DND-41 (cell line): ENCODE data around the gene C9orf72.

Source experiments
- ATAC-seq: fragments of 200-7000 bp; cut with Tn5 transposase; 3 replicates; pipeline ENCODE4 v1.9.1; 2021; ENCODE audit warnings: low read depth; ENCODE audit not compliant: insufficient read depth
- DNase-seq: peaks from one replicate; pipeline ENCODE4 v3.0.0-alpha.2; 2020
- H2AFZ ChIP-seq: 2 replicates; pipeline ENCODE4 v1.6.0; 2012; ENCODE audit warnings: low read depth, low read length
- H3K27ac ChIP-seq: 2 replicates; pipeline ENCODE4 v1.5.1; 2012; ENCODE audit warnings: low read length, inconsistent platforms
- H3K27me3 ChIP-seq: fragments of 200-600 bp; sonication (generic); 2 replicates; pipeline ENCODE4 v1.6.0; 2012; ENCODE audit warnings: low read length, mild to moderate bottlenecking, inconsistent platforms; ENCODE audit not compliant: insufficient read depth, poor library complexity
- H3K36me3 ChIP-seq: 2 replicates; pipeline ENCODE4 v1.5.1; 2012; ENCODE audit warnings: low read length, inconsistent platforms; ENCODE audit not compliant: insufficient read depth
- H3K4me1 ChIP-seq: 2 replicates; pipeline ENCODE4 v1.5.1; 2012; ENCODE audit warnings: mild to moderate bottlenecking, low read length; ENCODE audit not compliant: insufficient read depth
- H3K4me2 ChIP-seq: 2 replicates; pipeline ENCODE4 v1.6.0; 2012; ENCODE audit warnings: mild to moderate bottlenecking, moderate library complexity, low read length, inconsistent platforms; ENCODE audit not compliant: insufficient read depth
- H3K4me3 ChIP-seq, 2 experiments: fragments of 200-600 bp in 1 of 2; shearing (Covaris generic) in 1 of 2; 2 replicates each; pipeline ENCODE4 v1.5.1; 2012 to 2016; ENCODE audit warnings: inconsistent platforms in 2 of 2, low read length in 2 of 2, mild to moderate bottlenecking in 2 of 2, low read depth in 1 of 2, moderate library complexity in 1 of 2
- H3K79me2 ChIP-seq: 2 replicates; pipeline ENCODE4 v1.6.0; 2012; ENCODE audit warnings: low read length, inconsistent platforms; ENCODE audit not compliant: insufficient read depth
- H3K9ac ChIP-seq: 2 replicates; pipeline ENCODE4 v1.6.0; 2012; ENCODE audit warnings: low read depth, mild to moderate bottlenecking, inconsistent platforms, low read length, moderate library complexity
- H3K9me3 ChIP-seq: 2 replicates; pipeline ENCODE4 v1.5.1; 2012; ENCODE audit warnings: low read length, moderate library complexity, mild to moderate bottlenecking, inconsistent platforms; ENCODE audit not compliant: insufficient read depth, severe bottlenecking
- H4K20me1 ChIP-seq: 2 replicates; pipeline ENCODE4 v1.6.0; 2012; ENCODE audit warnings: low read length; ENCODE audit not compliant: insufficient read depth
- EZH2 ChIP-seq: IDR thresholded peaks from 3 replicates; pipeline ENCODE4 v1.6.1; 2012; ENCODE audit warnings: borderline replicate concordance, low read depth, mild to moderate bottlenecking, moderate library complexity, low read length, inconsistent platforms; ENCODE audit not compliant: severe bottlenecking
- TF ChIP-seq, protein P1 (sequence below): IDR thresholded peaks from 2 replicates; pipeline ENCODE4 v1.5.1; 2012; ENCODE audit warnings: borderline replicate concordance, low read length, moderate library complexity, mild to moderate bottlenecking; ENCODE audit not compliant: poor library complexity, severe bottlenecking; ENCODE audit errors: extremely low read depth

The C9orf72 gene

DNA sequence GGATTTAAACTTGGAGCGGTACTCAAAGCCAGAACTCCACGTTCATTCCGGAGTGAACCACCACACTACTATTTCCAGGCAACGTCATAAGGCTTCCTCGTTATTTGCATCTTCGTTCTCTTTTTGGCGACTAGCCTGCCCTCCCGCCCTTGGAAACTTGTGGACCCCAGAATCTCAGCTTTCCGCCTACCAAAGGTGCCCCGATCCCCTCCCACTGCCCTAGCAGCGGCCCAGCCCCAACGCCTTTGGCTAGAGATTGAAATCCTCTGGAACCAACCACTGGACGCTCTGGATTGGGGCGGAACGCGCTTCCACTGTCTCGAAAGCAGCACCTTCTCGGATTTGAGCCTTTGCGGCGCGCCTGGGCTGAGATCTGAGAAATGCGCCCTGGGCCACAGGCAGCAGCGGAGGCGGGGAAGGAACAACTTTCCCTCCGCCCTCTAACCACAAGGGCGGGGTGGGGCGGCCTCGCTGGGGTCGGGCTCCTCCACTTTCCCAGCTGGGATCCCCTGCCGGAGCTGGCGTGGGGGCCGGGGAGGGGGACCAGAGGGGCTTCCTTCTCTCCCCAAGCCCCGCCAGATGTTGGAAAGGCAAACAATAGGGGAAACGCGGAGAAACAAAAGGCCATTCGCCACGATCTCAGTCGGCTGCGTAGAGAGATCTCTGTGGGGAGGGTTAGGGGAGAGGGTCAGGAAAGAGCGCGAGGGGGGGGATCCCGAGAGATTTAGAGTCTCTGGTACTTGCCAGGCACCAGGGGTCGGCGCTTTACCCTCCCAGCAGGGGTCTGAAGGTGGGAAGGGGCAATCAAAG is 45.0 kb downstream of the C9orf72 start:
- TF ChIP-seq EZH2: no peak
- TF ChIP-seq, protein P1, sequence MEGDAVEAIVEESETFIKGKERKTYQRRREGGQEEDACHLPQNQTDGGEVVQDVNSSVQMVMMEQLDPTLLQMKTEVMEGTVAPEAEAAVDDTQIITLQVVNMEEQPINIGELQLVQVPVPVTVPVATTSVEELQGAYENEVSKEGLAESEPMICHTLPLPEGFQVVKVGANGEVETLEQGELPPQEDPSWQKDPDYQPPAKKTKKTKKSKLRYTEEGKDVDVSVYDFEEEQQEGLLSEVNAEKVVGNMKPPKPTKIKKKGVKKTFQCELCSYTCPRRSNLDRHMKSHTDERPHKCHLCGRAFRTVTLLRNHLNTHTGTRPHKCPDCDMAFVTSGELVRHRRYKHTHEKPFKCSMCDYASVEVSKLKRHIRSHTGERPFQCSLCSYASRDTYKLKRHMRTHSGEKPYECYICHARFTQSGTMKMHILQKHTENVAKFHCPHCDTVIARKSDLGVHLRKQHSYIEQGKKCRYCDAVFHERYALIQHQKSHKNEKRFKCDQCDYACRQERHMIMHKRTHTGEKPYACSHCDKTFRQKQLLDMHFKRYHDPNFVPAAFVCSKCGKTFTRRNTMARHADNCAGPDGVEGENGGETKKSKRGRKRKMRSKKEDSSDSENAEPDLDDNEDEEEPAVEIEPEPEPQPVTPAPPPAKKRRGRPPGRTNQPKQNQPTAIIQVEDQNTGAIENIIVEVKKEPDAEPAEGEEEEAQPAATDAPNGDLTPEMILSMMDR: no peak
- H3K79me2 ChIP-seq: no peaks in the 10 kb centered on the region
- no peak overlapping the region for H3K27ac ChIP-seq
- H3K4me2 ChIP-seq: no peak overlapping the region
- no peak overlapping the region for H3K9ac ChIP-seq
- no peak overlapping the region for H3K4me3 ChIP-seq
- 0 out of 2 replicates have a peak, but pooled peaks cover 3% of the 10 kb centered on the region for H4K20me1 ChIP-seq
- H3K4me1 ChIP-seq: peaks cover 11% of the 10 kb centered on the region; the same call in 1 of the 2 replicates
- ATAC-seq (peak; percentile 48; the same call in 2 of the 3 replicates), DNase-seq (peak; percentile 28)
- H3K27me3 ChIP-seq: peaks cover 34% of the 10 kb centered on the region
- no peak overlapping the region for H2AFZ ChIP-seq
- H3K9me3 ChIP-seq: no peaks in the 10 kb centered on the region
- H3K36me3 ChIP-seq: no peaks in the 10 kb centered on the region

DNA sequence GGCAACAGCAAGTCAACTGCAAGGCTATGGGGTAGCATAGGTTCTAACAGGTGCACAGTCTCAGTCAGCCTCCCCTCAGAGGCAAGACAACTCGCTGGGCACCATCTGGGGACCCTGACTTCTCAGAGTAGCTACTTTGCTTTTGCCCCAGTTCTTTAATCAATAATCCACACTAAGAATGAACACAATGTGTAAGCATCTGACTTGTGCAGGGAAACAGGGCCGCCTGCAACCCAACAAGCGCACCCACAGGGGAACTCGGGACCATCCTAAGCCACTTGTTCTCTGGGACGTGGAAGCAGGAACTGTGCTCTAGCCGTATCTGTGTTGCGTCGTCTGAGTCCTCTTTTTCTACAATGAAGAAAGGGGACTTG is 45.6 kb downstream of the C9orf72 start:
- Histone ChIP-seq H3K27me3 (peaks cover 34% of the 10 kb centered on the region), H3K27ac (no peak overlapping the region), H3K4me2 (no peak overlapping the region), H3K9ac (no peak overlapping the region), H3K79me2 (no peaks in the 10 kb centered on the region), H3K4me3 (no peak overlapping the region), H3K36me3 (no peaks in the 10 kb centered on the region), H3K9me3 (no peaks in the 10 kb centered on the region), H4K20me1 (0 out of 2 replicates have a peak, but pooled peaks cover 3% of the 10 kb centered on the region), H3K4me1 (peaks cover 11% of the 10 kb centered on the region; the same call in 1 of the 2 replicates), H2AFZ (no peak overlapping the region)
- ATAC-seq: no peak
- DNase-seq: no peak
- TF ChIP-seq, protein P1: no peak
- no peak for TF ChIP-seq EZH2

DNA sequence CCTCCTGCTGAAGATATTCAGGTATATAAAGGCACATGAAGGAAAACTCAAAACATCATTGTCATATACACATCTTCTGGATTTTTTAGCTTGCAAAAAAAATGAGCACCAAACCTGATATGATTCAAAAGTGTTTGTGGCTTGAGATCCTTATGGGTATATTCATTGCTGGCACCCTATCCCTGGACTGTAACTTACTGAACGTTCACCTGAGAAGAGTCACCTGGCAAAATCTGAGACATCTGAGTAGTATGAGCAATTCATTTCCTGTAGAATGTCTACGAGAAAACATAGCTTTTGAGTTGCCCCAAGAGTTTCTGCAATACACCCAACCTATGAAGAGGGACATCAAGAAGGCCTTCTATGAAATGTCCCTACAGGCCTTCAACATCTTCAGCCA is 49.0 kb downstream of the C9orf72 start, which contains the start of gene IFNK:
TSS of gene IFNK (plus strand) at position 55 of the 400 bp plus-strand sequence. CDS start at position 102, 47 bp downstream.
- no peaks in the 10 kb centered on the region for H3K79me2 ChIP-seq
- no peak within 1 kb of the TSS for H3K9ac ChIP-seq
- H3K4me3 ChIP-seq: no peak within 1 kb of the TSS
- H3K27me3 ChIP-seq: peaks cover 28% of the 10 kb centered on the region
- ATAC-seq (no peak), DNase-seq (no peak)
- H3K4me2 ChIP-seq: no peak within 1 kb of the TSS
- TF ChIP-seq EZH2: no peak
- TF ChIP-seq, protein P1: no peak
- 0 out of 2 replicates have a peak, but pooled peaks cover 3% of the 10 kb centered on the region for H4K20me1 ChIP-seq
- H3K4me1 ChIP-seq: peaks cover 4% of the 10 kb centered on the region; the same call in 1 of the 2 replicates
- no peaks in the 10 kb centered on the region for H3K9me3 ChIP-seq
- no peak within 1 kb of the TSS for H2AFZ ChIP-seq
- H3K27ac ChIP-seq: no peak within 1 kb of the TSS
- H3K36me3 ChIP-seq: no peaks in the 10 kb centered on the region
